ENCODE data around the gene DHX58. TPM values are rescaled to one million over a fixed set of nuclear protein-coding genes. Genes with fewer than 3 reads are reported as not detected.
"Not testable (repeated sequence)": the region's sequence is repeated elsewhere in the genome, so short reads cannot be mapped to it uniquely, and the experiment has no call there.

DHX58 gene
- total RNA-seq: 10 to 100 TPM; 10.8 to 12.3 TPM
- long read RNA-seq, partial matches to known transcripts: 3 of 8 reads
- long read RNA-seq, other reads (novel, unspliced or antisense): 3 of 8 reads

GRCh38 chr17:42112552-42113176, at the start of gene DHX58:
TSS of gene DHX58 (minus strand) at chr17:42112714. CDS start at chr17:42111892, 822 bp downstream.
- intact Hi-C loops (cut with DNase I, micrococcal nuclease): loop anchor here in 1 of 2 donors (10.0 kb wide), 2 partner anchors 58 to 148 kb away; partner anchors contain the start of genes C17orf113 and CNP
- ATAC-seq (peak; percentile 84), DNase-seq (peak; percentile 83 to 84)

GRCh38 chr17:42160531-42160910, 48.0 kb upstream of the DHX58 start:
- DNase-seq (no peak), ATAC-seq (no peak)
- intact Hi-C loops (cut with DNase I, micrococcal nuclease): no loop called here

- no peak for DNase-seq
- ATAC-seq: no peak
- intact Hi-C loops (cut with DNase I, micrococcal nuclease): no loop called here
Measured at GRCh38 chr17:42159796-42160530, 47.4 kb upstream of the DHX58 start.

GRCh38 chr17:42155614-42156045, 43.1 kb upstream of the DHX58 start:
- no peak for DNase-seq
- ATAC-seq: no peak
- intact Hi-C loops (cut with DNase I, micrococcal nuclease): no loop called here

GRCh38 chr17:42153919-42154742, 41.6 kb upstream of the DHX58 start:
- peak; percentile 27 for ATAC-seq

GRCh38 chr17:42146911-42147607, 34.5 kb upstream of the DHX58 start:
- intact Hi-C loops (cut with DNase I, micrococcal nuclease): no loop called here
- no peak for ATAC-seq
- DNase-seq: no peak

More at GRCh38 chr17:42153919-42154742, 41.6 kb upstream of the DHX58 start:
- intact Hi-C loops (cut with DNase I, micrococcal nuclease): no loop called here
- DNase-seq: no peak

GRCh38 chr17:42143138-42143537, 30.6 kb upstream of the DHX58 start:
- peak; percentile 21 for ATAC-seq
- intact Hi-C loops (cut with DNase I, micrococcal nuclease); DNase-seq: not testable (repeated sequence)

- intact Hi-C loops (cut with DNase I, micrococcal nuclease): no loop called here
- ATAC-seq (no peak), DNase-seq (no peak)
Measured at GRCh38 chr17:42142371-42142896, 29.9 kb upstream of the DHX58 start.

GRCh38 chr17:42141382-42141781, 28.9 kb upstream of the DHX58 start:
- intact Hi-C loops (cut with DNase I, micrococcal nuclease): no loop called here
- ATAC-seq (no peak), DNase-seq (no peak)

GRCh38 chr17:42140690-42141089, 28.2 kb upstream of the DHX58 start:
- DNase-seq; ATAC-seq; intact Hi-C loops (cut with DNase I, micrococcal nuclease): not testable (repeated sequence)

GRCh38 chr17:42138749-42139492, 26.4 kb upstream of the DHX58 start:
- intact Hi-C loops (cut with DNase I, micrococcal nuclease): no loop called here
- DNase-seq (no peak), ATAC-seq (no peak)

- DNase-seq (no peak), ATAC-seq (no peak)
- intact Hi-C loops (cut with DNase I, micrococcal nuclease): no loop called here
Measured at GRCh38 chr17:42136654-42137051, 24.1 kb upstream of the DHX58 start.

- peak; percentile 87 to 93 for DNase-seq
- peak; percentile 84 for ATAC-seq
- intact Hi-C loops (cut with DNase I, micrococcal nuclease): no loop called here
Measured at GRCh38 chr17:42135664-42136653, 23.4 kb upstream of the DHX58 start.

- no peak for ATAC-seq
- no peak for DNase-seq
- intact Hi-C loops (cut with DNase I, micrococcal nuclease): no loop called here
Measured at GRCh38 chr17:42135151-42135550, 22.6 kb upstream of the DHX58 start.

- DNase-seq: peak; percentile 60
- intact Hi-C loops (cut with DNase I, micrococcal nuclease): no loop called here
- ATAC-seq: peak; percentile 51
Measured at GRCh38 chr17:42133461-42134041, 21.0 kb upstream of the DHX58 start.

- ATAC-seq: peak; percentile 74
- peak; percentile 69 to 81 for DNase-seq
- intact Hi-C loops (cut with DNase I, micrococcal nuclease): no loop called here
Measured at GRCh38 chr17:42132941-42133340, 20.4 kb upstream of the DHX58 start.

All from left colon (tissue), 2 donors.